Panc1 (cell line): ENCODE data around the gene FANCC. TPM values are rescaled to one million over a fixed set of nuclear protein-coding genes. Genes with fewer than 3 reads are reported as not detected.

Experiments
- ATAC-seq: fragments of 200-7000 bp; cut with Tn5 transposase; 2 replicates; pipeline ENCODE4 v1.9.1; 2020; ENCODE audit warnings: mild to moderate bottlenecking, moderate library complexity
- BruUV-seq: library from RNA; stranded (reverse); fragments of 400-500 nt; replicated peaks from 2 replicates; lab custom pipeline; 2021; lab: Mats Ljungman, UMichigan
- CTCF ChIA-PET: fragments of 300-600 bp; sonication (Branson Sonifier 250); formaldehyde crosslinking; loops from one replicate; lab custom pipeline; 2022; ENCODE audit warnings: antibody characterized with exemption; lab: Charles Lee
- POLR2A ChIA-PET: fragments of 300-600 bp; sonication (Branson Sonifier 250); formaldehyde crosslinking; loops from one replicate; lab custom pipeline; 2022; ENCODE audit warnings: antibody characterized with exemption; lab: Charles Lee
- DNase-seq: peaks from one replicate; pipeline ENCODE4 v3.0.0-alpha.2; 2010; ENCODE audit warnings: low read depth, low spot score
- H3K27ac ChIP-seq: 2 replicates; pipeline ENCODE4 v1.5.1; 2011; ENCODE audit warnings: mild to moderate bottlenecking, low read length, inconsistent platforms
- H3K27me3 ChIP-seq: fragments of 200-500 bp; sonication (Bioruptor generic); 2 replicates; pipeline ENCODE4 v1.6.0; 2014; ENCODE audit warnings: low read length, inconsistent platforms; ENCODE audit not compliant: control insufficient read depth, insufficient read depth
- H3K36me3 ChIP-seq: fragments of 200-500 bp; sonication (Bioruptor generic); 2 replicates; pipeline ENCODE4 v1.5.1; 2014; ENCODE audit warnings: inconsistent platforms, mild to moderate bottlenecking, low read length, moderate library complexity; ENCODE audit not compliant: control insufficient read depth, insufficient read depth
- H3K4me1 ChIP-seq: 2 replicates; pipeline ENCODE4 v1.5.1; 2011; ENCODE audit warnings: inconsistent platforms, mild to moderate bottlenecking, low read length, moderate library complexity; ENCODE audit not compliant: control insufficient read depth, insufficient read depth
- H3K4me3 ChIP-seq, 2 experiments: 2 replicates each; pipeline ENCODE4 v1.5.1; 2011 to 2012; ENCODE audit warnings: low read depth in 2 of 2, low read length in 2 of 2, mild to moderate bottlenecking in 2 of 2, inconsistent platforms in 1 of 2, moderate library complexity in 1 of 2
- H3K9me3 ChIP-seq: fragments of 200-500 bp; sonication (Bioruptor generic); 2 replicates; pipeline ENCODE4 v1.5.1; 2014; ENCODE audit warnings: low read depth, mild to moderate bottlenecking, inconsistent platforms, low read length, moderate library complexity; ENCODE audit not compliant: control insufficient read depth, insufficient read depth
- CTCF ChIP-seq: fragments of 450-650 bp; IDR thresholded peaks from 2 replicates; pipeline ENCODE4 v1.5.1; 2017; ENCODE audit warnings: mild to moderate bottlenecking
- POLR2AphosphoS5 ChIP-seq: IDR thresholded peaks from 2 replicates; pipeline ENCODE4 v1.6.1; 2012; ENCODE audit warnings: mild to moderate bottlenecking, low read depth, low read length, moderate library complexity
- SIN3A ChIP-seq: IDR thresholded peaks from 2 replicates; pipeline ENCODE4 v1.6.1; 2012; ENCODE audit warnings: low read depth, mild to moderate bottlenecking, low read length, moderate library complexity, borderline replicate concordance; ENCODE audit not compliant: insufficient read depth
- TCF7L2 ChIP-seq: IDR thresholded peaks from 2 replicates; pipeline ENCODE4 v1.6.1; 2011; ENCODE audit warnings: mild to moderate bottlenecking, low read depth, low read length, inconsistent platforms
- in situ Hi-C: cut with HindIII; loops from 2 replicates; pipeline ENCODE4 v1.10.0; 2016; ENCODE audit warnings: low sequenced_read_pairs, low pct_unique_long_range_greater_than_20kb
- intact Hi-C: fragments of 100-400 bp; cut with micrococcal nuclease; formaldehyde crosslinking; loops from one replicate; pipeline ENCODE4 v1.10.0; 2022; ENCODE audit not compliant: unreplicated experiment
- total RNA-seq: library from RNA; stranded (reverse); gene quantifications from one replicate; pipeline ENCODE4 v1.2.1, GENCODE V29; 2021; ENCODE audit not compliant: unreplicated experiment
- TF ChIP-seq, protein P1 (sequence below), 2 experiments: IDR thresholded peaks; 2 replicates each; pipeline ENCODE4 v1.6.1; 2011 to 2012; ENCODE audit warnings: low read depth in 2 of 2, control low read depth in 1 of 2, low read length in 1 of 2, mild to moderate bottlenecking in 1 of 2, moderate library complexity in 1 of 2; ENCODE audit not compliant: insufficient read depth in 1 of 2

FANCC gene
- total RNA-seq, 1 experiment from 2014 or later: 17.8 TPM

GRCh38 chr9:95316794-95317118 is 753 bp downstream of the FANCC start:
- Histone ChIP-seq H3K27me3 (no peaks in the 10 kb centered on the region), H3K9me3 (no peaks in the 10 kb centered on the region), H3K4me3 (peak overlapping the region; percentile 80 to 81), H3K4me1 (peaks cover 20% of the 10 kb centered on the region; the same call in 1 of the 2 replicates), H3K36me3 (no peaks in the 10 kb centered on the region), H3K27ac (peak overlapping the region; percentile 76)
- BruUV-seq: no TSS peak
- in situ Hi-C loops (no loop called here), intact Hi-C loops (loop anchor here (5.0 kb wide), 1 partner anchor 191 kb away; no protein-coding TSS in a partner anchor)
- CTCF ChIA-PET: interaction anchor here (0.6 kb wide), 1 partner anchor 51 kb away, joined by 6 read pairs; no protein-coding TSS in a partner anchor
- TF ChIP-seq CTCF (peak; percentile 30; the same call in 1 of the 2 replicates), TCF7L2 (no peak)
- POLR2A ChIA-PET: interaction anchor here (0.6 kb wide), 1 partner anchor 10 kb away, joined by 3 read pairs; no protein-coding TSS in a partner anchor
- DNase-seq (no peak), ATAC-seq (peak; percentile 91)

- Histone ChIP-seq H3K27ac (peak overlapping the region; percentile 76), H3K4me3 (peak overlapping the region; percentile 80 to 81), H3K27me3 (no peaks in the 10 kb centered on the region), H3K9me3 (no peaks in the 10 kb centered on the region), H3K36me3 (no peaks in the 10 kb centered on the region), H3K4me1 (peaks cover 21% of the 10 kb centered on the region; the same call in 1 of the 2 replicates)
- intact Hi-C loops: loop anchor here (5.0 kb wide), 1 partner anchor 191 kb away; no protein-coding TSS in a partner anchor
- no peak for TF ChIP-seq TCF7L2
- no peak for TF ChIP-seq POLR2AphosphoS5
- TF ChIP-seq, protein P1, sequence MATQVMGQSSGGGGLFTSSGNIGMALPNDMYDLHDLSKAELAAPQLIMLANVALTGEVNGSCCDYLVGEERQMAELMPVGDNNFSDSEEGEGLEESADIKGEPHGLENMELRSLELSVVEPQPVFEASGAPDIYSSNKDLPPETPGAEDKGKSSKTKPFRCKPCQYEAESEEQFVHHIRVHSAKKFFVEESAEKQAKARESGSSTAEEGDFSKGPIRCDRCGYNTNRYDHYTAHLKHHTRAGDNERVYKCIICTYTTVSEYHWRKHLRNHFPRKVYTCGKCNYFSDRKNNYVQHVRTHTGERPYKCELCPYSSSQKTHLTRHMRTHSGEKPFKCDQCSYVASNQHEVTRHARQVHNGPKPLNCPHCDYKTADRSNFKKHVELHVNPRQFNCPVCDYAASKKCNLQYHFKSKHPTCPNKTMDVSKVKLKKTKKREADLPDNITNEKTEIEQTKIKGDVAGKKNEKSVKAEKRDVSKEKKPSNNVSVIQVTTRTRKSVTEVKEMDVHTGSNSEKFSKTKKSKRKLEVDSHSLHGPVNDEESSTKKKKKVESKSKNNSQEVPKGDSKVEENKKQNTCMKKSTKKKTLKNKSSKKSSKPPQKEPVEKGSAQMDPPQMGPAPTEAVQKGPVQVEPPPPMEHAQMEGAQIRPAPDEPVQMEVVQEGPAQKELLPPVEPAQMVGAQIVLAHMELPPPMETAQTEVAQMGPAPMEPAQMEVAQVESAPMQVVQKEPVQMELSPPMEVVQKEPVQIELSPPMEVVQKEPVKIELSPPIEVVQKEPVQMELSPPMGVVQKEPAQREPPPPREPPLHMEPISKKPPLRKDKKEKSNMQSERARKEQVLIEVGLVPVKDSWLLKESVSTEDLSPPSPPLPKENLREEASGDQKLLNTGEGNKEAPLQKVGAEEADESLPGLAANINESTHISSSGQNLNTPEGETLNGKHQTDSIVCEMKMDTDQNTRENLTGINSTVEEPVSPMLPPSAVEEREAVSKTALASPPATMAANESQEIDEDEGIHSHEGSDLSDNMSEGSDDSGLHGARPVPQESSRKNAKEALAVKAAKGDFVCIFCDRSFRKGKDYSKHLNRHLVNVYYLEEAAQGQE (IDR thresholded peaks at IDR 0.05; ENCODE audit: insufficient read depth in 1 of 2, low read depth in 2 of 2, low read length in 1 of 2): no peak
- no peak for TF ChIP-seq SIN3A
- TF ChIP-seq CTCF: no peak
- CTCF ChIA-PET: interaction anchor here (0.6 kb wide), 1 partner anchor 50 kb away, joined by 6 read pairs; no protein-coding TSS in a partner anchor
- BruUV-seq: no TSS peak
- ATAC-seq (no peak), DNase-seq (no peak)
- in situ Hi-C loops: no loop called here
- POLR2A ChIA-PET: interaction anchor here (0.6 kb wide), 1 partner anchor 9 kb away, joined by 3 read pairs; no protein-coding TSS in a partner anchor
Measured at GRCh38 chr9:95316274-95316673, 1.2 kb downstream of the FANCC start.
